Activated CD4-positive, alpha-beta T cell treated with anti-CD3 and anti-CD28 coated beads, Interleukin-2, amount 50 U/mL, for 1 hour (primary cell): ENCODE data around the gene NEUROG3.
"Not testable (repeated sequence)": the region's sequence is repeated elsewhere in the genome, so short reads cannot be mapped to it uniquely, and the experiment has no call there.

Experiments used
- DNase-seq: peaks from one replicate; pipeline ENCODE4 v3.0.0-alpha.2; 2020

The NEUROG3 gene

DNA sequence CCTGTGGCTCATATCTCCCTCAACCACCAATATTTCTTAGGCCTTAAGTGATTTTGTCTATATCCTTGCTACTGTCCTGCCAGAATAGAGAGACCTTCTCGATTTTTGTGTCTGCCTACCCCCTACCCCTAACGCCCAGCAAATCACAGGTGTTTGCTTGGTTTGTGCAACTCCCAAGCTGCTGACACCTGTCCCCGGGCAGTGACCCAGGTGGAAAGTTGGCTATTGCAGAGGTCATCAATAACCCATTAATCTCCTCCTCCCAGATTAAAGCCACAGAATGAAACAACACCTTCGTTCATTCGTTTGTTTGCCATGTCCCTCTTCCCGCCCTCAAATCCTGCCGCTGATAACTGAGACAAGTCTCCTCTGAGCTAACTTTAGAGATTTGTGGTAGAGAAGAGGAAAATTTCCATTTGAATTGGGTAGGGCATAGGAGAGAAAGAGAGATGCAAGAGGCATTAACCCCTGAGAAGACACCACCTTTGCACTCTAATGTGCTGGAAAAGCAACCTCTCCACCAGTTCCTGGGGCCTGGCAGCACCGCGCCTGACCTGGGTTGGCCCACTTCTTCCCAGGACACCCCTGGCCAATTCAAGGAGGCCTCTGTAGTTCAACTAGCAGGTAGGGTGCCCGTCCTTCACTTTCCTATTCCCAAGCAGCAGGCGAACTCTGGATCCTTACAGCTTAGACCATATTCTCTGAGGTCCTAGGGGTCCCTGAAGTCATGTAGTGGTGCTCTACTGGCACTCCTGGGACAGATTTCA, 3.0 kb downstream of the NEUROG3 start:
- no peak for DNase-seq

DNA sequence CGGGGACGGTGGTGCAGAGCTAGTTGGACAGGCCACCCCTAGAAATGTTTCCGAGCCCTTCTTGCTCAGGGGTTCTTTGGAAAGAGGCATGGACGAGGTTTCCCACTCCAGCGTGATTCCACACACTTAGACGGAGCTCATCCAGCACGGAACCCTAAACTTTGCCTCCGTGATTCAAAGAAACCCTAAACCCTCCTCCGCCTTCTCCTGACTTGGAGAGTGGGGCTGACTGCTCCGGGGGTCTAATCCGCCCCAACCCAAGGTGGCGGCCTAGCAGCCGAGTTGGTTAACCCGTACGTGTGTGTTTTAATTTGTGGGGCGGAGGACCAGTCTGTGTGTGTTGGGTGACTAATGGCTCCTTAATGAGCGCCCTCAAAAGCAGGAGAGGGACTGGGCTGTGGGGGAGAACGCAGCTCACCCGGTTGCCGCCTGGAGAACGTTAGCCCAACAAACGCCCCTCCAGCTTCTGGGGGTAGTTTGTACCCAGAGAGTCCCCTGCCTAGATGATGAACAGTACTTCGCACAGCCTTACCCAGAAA, 3.8 kb downstream of the NEUROG3 start:
- no peak for DNase-seq

DNA sequence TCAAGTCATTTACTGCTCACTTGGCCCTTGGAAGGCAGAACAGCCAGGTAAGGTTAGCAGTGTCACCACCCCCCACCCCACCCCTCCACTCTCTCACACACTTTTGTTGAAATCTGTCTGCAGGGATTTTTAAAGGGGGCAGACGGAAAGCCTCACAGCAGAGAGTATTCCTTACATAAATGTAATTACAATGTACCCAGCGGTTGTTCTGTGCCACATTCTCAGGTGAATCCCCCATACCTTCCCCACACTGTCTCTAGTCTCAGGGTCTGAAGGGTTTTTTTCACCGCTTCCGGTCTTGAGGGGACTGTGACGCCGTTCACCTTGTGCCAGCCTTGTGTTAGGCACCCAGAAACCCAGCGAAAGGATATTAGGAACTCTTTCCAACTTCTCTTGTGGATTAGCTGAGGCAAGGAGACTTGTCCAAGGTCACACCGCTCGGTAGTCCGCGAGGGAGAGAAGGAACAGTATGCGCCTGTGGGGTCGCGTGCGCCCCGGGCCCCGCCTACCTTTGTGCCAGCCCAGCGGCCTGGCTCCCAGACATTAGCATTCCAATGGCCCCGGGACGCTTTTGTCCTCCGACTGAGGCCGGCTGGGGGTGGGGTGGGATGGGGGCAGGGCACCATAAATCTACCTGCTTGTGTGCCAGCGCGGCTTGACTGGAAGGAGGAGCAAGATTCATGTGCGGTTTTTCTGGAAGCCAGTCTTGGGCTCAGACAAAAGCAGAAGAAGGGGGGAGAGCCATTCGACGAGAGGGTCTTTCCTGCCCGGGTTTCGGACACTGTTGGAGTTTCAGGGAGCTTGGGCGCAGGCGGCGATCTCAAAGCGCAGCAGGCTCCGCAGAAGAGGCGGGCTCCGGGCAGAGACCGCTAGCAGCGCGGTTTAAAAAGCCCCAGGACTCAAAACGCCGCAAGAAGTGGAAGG, 4.5 kb downstream of the NEUROG3 start:
- DNase-seq = no peak

DNA sequence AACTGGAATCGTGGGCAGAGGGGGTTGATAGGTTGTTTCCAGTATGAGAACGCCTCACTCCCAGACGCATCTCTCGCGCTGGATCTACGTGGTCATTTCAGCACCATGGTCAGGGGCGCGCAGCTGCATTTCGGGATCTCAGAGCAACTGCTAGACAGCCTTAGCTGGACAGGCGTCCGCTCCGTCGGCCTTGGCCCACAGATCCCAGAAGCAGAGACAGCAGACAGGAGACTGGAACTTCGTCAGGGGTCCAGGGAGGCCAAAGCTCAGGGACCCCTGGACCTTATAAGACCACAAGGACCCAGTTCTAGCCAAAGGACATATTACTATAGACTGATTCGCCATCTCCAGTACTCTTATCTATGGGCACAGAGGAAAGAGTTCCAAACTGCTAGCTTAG, 5.3 kb downstream of the NEUROG3 start:
- DNase-seq = peak; percentile 25

DNA sequence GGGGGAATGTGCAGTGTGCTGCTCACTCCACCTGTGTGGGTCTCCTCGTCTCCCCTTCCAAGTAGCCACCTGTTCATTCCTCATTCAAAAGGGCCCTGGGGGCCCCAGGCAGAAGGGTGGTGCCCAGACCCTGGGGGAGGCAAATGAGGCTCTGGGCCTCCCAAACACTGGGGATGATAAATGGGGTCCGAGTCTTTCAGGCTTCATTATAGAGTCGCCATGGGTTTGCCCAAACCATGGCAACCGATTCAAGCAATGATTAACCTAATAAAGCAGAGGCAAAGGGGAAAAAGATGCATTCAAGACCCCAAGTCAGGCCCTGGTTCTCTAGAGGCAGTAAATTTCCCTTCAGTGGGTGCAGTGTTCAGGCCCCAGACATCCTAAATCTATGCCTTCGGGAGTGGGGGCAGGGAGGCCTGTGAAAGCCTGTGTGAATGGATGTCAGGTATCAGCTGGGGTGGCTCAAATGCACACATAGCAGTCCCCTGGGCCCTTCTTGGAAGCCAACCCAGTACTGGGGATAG, 10.4 kb downstream of the NEUROG3 start:
- DNase-seq = no peak

DNA sequence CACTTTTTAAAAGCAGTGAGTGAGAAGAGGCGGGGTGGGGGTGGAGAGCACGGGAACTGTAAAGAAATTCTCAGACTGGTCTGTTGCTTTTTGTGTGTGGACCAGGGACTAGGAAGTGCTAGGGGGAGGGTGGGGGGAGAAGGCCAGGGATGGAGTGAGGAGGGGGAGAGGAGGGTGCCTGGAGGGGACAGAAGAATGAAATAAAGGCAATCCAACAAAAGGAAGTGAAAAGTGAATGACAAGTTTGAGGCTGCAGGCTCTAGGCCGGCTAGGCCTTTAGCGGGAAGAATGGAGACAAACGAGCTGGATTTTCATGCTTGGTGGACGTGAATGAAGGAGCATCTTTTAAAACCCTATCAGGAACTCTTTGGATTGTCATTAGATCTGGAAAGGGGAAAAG, 13.7 kb downstream of the NEUROG3 start:
- DNase-seq = no peak

DNA sequence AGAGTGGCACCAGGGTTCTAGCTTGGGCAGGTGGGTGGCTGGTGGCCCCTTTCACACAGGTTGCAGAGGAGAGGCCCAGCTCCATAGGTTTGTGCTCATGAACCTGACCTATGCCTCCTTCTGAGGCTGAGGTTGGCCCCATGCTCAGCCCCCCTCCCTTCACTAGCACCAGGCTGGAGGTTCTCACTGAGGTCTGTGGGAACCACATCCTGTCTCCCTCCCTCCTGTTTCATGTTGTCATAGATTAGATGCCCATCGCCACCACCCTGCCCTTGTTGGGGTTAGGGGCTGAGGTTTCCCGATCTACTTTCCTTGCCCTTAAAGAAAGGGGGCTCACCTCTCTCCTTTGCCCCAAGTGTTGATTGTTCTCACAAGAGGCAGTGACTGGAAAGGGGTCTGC, 14.7 kb downstream of the NEUROG3 start:
- DNase-seq = no peak

DNA sequence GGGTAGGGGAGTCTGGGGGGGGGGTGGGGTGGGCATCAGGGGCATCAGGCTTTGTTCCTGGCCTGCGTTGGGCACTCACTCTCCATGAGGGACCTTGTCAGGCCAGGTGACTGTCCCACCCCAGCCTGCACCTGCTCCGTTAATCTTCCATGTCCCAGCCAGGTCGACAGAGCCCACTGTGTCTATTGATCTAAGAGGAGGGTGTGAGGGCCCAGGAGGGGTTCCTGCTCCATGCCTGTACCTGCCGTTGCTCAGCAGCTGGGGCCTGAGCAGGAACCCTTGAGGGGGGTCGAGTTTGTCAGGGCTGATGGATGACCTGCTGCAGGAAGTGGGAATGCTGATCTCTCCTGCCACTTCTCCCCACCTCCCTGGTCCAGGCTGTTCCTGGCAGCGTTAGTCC, 18.6 kb downstream of the NEUROG3 start:
- no peak for DNase-seq

DNA sequence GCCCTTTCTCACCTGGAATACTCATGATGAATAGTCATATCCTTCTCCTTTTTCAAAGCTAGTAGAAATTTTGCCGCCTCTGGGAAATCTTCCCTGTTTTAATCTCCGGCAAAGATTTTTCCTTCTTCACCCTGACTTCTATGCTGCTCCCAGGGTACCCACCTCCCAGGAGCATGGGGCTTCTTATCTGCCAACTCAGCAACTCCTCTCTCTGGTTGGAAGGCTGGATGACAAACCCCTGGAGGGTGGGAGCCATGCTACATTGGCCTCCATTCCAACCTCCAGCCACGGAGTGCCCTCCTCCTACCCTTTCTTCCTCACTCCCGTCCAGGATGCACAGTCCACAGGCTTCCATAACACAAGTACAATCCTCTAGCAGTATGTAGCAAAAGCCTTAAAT, 19.9 kb downstream of the NEUROG3 start:
- DNase-seq = no peak

DNA sequence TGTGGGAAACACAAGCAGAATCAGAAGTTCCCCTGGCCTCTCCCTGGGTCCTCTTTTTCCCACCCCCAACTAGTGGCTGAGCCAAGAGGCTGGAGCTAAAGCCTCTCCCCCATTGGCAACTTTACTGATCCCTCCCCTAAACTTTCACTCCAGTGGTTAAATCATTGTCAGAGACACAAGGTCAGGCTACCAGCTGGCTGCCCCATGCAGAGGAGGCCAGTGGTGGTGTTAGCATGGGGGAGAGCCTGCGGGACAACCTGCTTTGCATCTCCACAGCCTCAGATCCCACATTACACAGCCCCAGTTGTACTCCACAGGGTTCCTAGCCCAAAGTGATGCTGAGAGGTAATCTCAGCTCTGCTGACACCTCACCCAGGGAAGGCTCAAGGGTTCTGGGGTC, 21.0 kb downstream of the NEUROG3 start:
- DNase-seq = no peak

DNA sequence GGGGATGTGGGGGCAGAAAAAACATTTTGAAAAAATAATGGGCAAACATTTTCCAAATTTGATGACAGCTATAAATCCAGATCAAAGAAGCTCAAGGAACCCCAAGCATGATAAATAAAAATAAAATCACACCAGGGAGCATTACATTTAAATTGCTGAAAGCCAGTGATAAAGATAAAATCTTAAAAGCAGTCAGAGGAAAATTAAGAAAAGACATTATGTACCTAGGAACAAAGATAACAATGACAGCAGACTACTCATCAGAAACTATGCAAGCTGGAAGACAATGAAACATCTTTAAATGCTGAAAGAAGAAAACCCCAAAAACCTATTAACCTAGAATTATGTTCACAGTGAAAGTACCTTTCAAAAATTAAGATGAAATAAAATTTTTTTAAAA, 23.3 kb downstream of the NEUROG3 start:
- DNase-seq = no peak

DNA sequence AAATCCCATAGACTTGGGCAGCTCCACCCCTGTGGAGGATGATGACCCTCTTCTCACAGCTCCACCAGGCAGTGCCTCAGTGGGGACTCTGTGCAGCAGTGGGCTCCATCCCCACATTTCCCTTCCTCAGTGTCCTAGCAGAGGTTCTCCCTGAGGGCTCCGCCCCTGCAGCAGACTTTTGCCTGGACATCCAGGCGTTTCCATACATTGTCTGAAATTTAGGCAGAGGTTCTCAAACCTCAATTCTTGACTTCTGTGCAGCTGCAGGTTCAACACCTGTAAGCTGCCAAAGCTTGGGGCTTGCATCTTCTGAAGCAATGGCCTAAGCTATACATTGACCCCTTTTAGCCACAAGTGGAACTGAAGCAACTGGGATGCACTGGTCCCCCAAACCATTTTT, 31.8 kb downstream of the NEUROG3 start:
- DNase-seq = no peak

DNA sequence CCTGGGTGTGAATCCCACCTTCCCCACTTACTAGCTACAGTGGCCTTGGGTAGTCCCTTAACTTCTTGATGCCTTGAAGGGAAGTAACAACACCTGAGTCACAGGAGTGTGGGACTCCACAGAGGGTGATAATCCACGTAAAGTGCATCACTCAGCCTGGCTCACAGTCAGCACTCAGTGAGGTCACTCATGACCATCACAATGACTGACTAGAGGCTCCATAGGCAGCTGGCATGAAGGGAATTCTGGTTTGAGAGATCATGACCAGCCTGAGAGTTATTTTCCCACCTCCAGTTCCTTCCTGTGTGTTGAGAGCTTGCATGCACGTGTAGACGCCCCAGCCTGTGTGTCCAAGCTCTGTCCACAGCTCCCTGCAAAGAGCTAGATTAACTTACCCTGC, 34.8 kb downstream of the NEUROG3 start:
- DNase-seq = no peak

DNA sequence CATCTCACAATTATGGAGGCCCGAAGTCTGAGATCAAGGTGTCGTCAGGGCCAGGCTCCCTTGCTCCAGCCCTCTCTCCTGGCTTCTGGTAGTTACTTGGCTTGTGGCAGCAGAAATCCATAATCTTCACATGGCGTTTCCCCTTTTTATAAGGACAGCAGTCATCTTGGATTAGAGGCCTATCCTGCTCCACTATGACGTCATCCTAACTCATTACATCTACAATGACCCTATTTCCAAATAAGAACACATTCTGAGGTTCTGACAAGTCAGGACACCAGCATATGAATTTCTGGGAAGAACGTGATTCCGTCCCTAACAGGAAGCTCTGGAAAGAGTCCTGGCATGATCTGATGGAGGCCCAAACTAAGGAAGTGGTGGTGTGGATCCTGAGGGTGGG, 35.8 kb downstream of the NEUROG3 start:
- DNase-seq = no peak

DNA sequence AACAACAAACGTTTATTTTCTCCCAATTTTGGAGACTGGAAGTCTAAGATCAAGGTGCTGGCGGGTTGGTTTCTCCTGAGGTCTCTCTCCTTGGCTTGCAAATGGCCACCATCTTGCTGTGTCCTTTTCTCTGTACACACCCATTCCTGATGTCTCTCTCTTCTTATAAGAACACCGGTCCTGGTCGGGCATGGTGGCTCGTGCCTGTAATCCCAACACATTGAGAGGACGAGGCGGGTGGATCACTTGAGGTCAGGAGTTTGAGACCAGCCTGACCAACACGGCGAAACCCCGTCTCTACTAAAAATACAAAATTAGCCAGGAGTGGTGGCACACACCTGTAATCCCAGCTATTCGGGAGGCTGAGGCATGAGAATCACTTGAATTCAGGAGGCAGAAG, 36.7 kb downstream of the NEUROG3 start:
- DNase-seq = not testable (repeated sequence)

DNA sequence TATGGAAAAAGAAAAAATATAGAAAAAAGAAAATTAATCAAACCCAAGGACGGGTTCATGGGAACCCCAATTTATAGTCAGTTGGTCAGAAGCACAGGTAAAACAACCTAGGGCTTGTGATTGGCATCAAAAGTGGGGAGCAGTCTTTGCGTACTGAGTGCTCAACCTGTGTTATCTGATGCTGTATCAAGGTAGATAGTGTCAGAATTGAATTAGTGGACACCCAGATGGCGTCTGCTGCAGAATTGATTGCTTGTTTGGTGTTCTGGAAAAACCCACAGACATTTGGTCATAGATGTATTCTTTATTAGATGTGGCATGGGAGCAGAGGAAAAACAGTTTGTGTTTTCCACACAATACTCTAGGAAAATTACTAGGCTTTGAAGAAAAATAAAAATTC, 39.6 kb downstream of the NEUROG3 start:
- no peak for DNase-seq

DNA sequence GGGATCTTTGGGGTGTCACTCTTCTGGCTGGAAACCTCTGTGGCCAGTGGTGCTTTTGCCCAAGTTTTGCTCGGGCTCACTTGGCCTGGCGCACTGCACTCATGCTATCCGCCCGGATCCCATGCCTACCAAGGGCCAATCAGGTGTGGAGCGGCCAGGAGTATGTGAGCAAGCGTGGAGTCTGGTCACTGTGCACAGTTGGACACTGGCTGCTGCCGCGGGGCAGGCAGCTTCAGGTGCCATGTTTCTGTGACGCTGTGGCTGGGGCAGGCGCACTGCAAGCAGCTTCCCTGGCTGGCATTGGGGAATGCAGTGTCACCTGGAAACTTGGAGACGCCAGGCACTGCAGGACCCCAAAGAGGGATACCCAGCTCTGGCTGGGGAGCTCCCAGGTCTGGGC, 45.3 kb downstream of the NEUROG3 start:
- DNase-seq = no peak
